Skeletal muscle satellite cell (primary cell): ENCODE measurements around the gene F7.
"Not testable (repeated sequence)": the region's sequence is repeated elsewhere in the genome, so short reads cannot be mapped to it uniquely, and the experiment has no call there.

Experiments
- H3K27me3 ChIP-seq: 2 replicates; pipeline ENCODE4 v1.7.0; 2013; ENCODE audit warnings: low read length; ENCODE audit not compliant: control insufficient read depth, insufficient read depth
- H3K36me3 ChIP-seq: 2 replicates; pipeline ENCODE4 v1.7.0; 2013; ENCODE audit warnings: mild to moderate bottlenecking, control low read depth, low read length; ENCODE audit not compliant: insufficient read depth
- H3K4me1 ChIP-seq: 2 replicates; pipeline ENCODE4 v1.7.0; 2013; ENCODE audit warnings: low read length; ENCODE audit not compliant: control insufficient read depth, insufficient read depth
- H3K4me2 ChIP-seq: 2 replicates; pipeline ENCODE4 v1.7.0; 2013; ENCODE audit warnings: mild to moderate bottlenecking, low read length
- H3K4me3 ChIP-seq: 2 replicates; pipeline ENCODE4 v1.7.0; 2013; ENCODE audit warnings: low read length
- H3K9ac ChIP-seq: 2 replicates; pipeline ENCODE4 v1.7.0; 2013; ENCODE audit warnings: mild to moderate bottlenecking, low read depth, low read length, moderate library complexity
- H3K9me3 ChIP-seq: replicated peaks from 2 replicates; pipeline ENCODE4 v1.7.0; 2013; ENCODE audit warnings: mild to moderate bottlenecking, control low read depth, low read length

Gene F7

DNA sequence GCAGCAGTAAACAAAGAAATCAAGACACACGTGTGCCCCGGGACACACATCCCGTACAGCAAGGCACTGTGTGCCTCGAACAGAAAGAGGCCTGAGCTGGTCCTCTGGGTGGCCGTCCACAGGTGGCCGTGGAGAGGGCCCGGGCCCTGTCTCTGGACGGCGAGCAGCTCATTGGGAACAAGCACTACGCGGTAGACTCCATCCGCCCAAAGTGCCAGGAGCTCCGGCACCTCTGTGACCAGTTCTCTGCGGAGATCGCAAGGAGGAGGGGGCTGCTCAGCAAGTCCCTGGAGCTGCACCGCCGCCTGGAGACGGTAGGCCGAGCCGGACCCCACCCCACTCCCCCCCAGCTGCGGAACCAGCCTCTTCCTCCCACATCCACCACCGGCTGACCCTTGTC is 30.7 kb upstream of the F7 start:
- Histone ChIP-seq H3K4me3 (no peak overlapping the region), H3K9me3 (no peaks in the 10 kb centered on the region), H3K4me2 (no peak overlapping the region), H3K27me3 (no peaks in the 10 kb centered on the region), H3K4me1 (peaks cover 11% of the 10 kb centered on the region), H3K36me3 (peaks cover 10% of the 10 kb centered on the region), H3K9ac (no peak overlapping the region)

DNA sequence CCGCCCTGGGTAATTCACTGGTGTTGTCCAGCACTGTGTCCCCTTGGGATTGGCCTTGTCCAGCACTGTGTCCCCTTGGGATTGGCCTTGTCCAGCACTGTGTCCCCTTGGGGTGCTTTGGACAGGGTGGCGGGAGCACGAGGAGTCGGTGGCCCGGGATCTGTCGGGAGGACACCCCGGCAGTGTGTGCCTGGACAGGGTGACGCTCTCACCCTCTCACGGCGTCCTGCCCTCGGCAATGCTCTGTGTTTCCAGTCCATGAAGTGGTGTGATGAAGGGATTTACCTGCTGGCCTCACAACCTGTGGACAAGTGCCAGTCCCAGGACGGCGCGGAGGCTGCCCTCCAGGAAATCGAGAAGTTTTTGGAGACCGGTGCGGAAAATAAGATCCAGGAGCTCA is 29.9 kb upstream of the F7 start:
- Histone ChIP-seq H3K36me3 (peaks cover 8% of the 10 kb centered on the region), H3K9ac (no peak overlapping the region), H3K4me1 (peaks cover 11% of the 10 kb centered on the region), H3K4me3 (no peak overlapping the region), H3K4me2 (no peak overlapping the region), H3K9me3 (no peaks in the 10 kb centered on the region), H3K27me3 (no peaks in the 10 kb centered on the region)

DNA sequence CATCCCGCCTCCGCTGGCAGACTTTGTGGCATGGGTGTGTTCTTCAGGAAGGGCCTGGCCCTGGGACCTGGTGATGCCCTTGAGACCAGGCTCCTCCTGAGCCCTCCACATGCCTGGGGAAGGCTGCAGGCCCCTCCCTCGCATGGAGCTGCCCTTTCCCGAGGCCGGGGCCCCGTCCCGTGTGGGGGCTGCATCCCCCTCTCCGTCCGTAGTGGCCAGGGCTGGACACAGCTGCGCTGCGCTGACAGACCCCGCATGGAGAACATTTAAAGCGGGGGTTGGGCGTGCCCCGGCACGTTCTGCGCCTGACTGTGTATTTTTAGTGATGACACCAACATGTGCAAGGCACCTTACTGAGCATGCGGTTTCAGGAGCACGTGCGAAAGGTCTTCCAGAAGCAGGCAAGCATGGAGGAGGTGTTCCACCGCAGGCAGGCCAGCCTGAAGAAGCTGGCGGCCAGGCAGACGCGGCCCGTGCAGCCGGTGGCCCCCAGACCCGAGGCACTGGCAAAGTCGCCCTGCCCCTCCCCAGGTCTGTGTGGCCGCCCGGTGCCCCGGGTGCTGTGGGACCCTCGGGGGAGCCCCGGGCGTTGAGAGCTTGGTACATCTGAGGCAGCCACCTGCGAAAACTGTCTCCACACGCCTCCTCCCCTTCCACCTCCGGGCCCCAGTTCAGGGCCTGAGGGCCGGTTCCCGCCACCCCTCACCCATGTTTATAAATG is 28.8 kb upstream of the F7 start:
- Histone ChIP-seq H3K4me3 (no peak overlapping the region), H3K27me3 (no peaks in the 10 kb centered on the region), H3K4me1 (peaks cover 11% of the 10 kb centered on the region), H3K9me3 (no peaks in the 10 kb centered on the region), H3K9ac (no peak overlapping the region), H3K36me3 (peaks cover 8% of the 10 kb centered on the region), H3K4me2 (no peak overlapping the region)

DNA sequence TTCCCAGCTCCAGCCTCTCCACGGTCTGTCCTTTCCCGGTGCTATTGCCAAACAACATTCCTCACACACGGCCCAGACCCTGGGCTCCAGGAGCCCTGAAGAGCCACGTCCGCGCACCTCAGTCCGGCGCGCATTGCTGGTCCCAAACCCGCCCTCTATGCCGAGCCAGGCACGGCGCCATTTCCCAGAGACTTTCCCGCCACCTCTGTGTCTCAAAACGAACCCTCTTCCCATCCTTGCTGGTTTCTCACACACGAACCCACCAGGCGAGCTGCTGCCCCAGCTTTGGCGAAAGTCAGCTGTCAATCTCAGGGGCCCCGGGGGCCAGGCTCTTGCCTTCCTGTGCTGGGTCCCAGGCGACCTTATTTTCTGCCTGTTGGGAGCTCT is 28.0 kb upstream of the F7 start:
- H3K4me1 ChIP-seq = peaks cover 11% of the 10 kb centered on the region
- H3K9me3 ChIP-seq = no peaks in the 10 kb centered on the region
- no peak overlapping the region for H3K9ac ChIP-seq
- H3K36me3 ChIP-seq = peaks cover 8% of the 10 kb centered on the region
- no peaks in the 10 kb centered on the region for H3K27me3 ChIP-seq
- no peak overlapping the region for H3K4me2 ChIP-seq
- no peak overlapping the region for H3K4me3 ChIP-seq

DNA sequence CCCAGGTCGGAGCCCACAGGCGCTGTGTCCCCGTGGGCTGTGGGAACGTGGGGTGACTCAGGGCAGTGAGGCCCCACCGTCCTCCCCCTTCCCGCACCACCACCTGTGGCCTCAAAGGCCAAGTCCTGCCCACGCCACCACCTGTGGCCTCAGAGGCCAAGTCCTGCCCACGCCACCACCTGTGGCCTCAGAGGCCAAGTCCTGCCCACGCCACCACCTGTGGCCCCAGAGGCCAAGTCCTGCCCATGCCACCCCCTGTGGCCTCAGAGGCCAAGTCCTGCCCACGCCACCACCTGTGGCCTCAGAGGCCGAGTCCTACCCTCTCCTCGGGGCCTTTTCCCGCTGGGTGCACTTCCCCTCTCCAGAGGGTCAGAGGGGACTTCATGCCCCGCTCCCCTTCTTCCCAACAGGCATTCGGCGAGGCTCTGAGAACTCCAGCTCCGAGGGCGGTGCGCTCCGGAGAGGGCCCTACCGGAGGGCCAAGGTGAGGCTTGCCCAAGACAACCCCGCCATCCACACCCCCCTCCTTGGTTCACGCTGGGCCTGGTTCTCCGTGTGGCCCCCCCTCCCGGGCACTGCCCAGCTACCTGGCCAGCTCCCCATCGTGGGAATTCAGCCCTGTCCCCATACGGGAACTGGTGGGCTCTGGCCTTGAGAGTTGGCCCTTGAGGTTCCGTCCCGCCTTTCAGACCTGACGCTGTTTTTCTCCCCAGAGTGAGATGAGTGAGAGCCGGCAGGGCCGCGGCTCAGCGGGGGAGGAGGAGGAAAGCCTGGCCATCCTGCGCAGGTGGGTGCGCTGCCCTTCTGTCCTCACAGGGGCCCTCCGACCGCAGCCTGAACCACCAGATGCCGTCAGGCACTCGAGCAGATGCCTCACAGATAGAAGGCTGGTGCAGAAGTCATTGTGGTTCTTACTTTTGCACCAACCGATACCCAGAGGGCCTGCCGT is 27.4 kb upstream of the F7 start:
- no peak overlapping the region for H3K9ac ChIP-seq

DNA sequence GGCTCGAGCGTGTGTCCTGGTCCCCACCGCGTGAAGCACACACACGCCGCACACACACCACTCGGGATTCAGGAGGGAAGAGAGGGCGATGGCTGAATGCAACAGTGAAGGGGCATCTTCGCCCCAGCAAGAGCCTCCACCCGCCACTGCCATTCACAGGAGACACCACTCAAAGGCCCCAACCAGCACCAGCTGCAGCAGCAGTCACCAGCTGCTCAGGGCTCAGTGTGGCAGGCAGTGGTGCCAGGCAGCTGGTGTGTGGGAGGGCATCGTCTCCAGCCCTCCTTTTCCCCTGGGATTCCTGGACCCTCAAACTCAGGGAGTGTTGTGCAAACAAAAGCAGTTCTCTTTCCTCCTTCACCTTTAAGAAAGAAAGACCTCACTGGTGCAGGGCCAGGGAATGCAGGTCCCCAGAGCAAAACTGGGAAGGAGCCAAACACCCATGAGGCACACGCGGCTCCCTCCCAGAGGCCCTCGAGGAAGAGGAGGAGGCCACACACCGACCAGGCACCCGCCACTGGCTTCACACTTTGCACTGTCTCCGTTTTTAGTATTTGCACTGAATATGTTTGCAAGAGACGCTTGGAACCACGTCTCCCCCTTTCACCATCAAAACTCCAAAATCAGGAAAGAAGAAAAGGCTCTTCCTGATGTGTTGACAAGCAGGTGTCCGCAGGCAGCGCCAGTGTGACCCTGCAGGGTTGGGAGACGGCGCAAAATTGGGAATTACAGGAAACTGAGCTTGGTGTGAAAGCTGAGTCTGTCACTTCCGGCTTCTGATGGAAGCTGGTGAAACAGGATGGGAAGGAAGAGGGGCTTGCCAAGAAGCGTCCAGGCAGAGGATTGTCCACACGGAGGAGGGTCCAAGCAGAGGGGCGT is 26.4 kb upstream of the F7 start:
- Histone ChIP-seq H3K36me3 (peaks cover 8% of the 10 kb centered on the region), H3K9me3 (no peaks in the 10 kb centered on the region), H3K9ac (no peak overlapping the region), H3K4me3 (no peak overlapping the region), H3K4me1 (peaks cover 14% of the 10 kb centered on the region), H3K4me2 (no peak overlapping the region), H3K27me3 (no peaks in the 10 kb centered on the region)

More for the DNA sequence above, 27.4 kb upstream of the F7 start:
- H3K36me3 ChIP-seq = peaks cover 8% of the 10 kb centered on the region
- peaks cover 11% of the 10 kb centered on the region for H3K4me1 ChIP-seq
- H3K9me3 ChIP-seq = no peaks in the 10 kb centered on the region
- no peak overlapping the region for H3K4me3 ChIP-seq
- H3K4me2 ChIP-seq = no peak overlapping the region
- no peaks in the 10 kb centered on the region for H3K27me3 ChIP-seq

DNA sequence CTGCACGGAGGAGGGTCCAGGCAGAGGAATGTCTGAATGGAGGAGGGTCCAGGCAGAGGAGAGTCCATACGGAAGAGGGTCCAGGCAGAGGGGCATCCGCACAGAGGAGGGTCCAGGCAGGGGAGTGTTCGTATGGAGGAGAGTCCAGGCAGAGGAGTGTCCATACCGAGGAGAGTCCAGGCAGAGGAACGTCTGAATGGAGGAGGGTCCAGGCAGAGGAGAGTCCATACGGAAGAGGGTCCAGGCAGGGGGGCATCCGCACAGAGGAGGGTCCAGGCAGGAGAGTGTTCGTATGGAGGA is 25.9 kb upstream of the F7 start:
- not testable (repeated sequence) for H3K9ac ChIP-seq, H3K9me3 ChIP-seq, H3K4me3 ChIP-seq, H3K27me3 ChIP-seq, H3K36me3 ChIP-seq, H3K4me2 ChIP-seq
- peaks cover 14% of the 10 kb centered on the region for H3K4me1 ChIP-seq

DNA sequence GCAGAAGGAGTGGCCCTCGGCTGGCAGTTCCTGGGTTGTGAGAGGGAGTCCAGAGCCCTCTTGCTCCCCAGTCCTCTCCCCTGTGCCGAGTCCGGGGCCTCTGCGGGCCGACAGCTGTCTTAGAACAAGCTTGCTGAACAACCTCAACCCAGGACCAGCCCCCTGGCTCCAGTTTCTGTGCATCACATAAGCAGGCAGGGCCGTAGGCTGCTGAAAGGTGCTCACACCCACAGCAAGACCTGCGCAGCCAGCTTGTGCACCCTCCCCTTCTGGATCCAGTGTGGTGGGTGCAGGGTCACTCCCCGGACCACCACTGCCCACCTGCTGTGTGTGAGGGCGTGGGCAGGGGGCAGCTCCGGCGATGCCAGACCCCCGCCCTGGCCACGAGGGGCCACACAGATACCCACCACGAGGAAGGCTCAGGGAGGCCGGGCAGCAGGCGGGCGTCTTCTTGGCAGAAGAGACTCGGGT is 25.2 kb upstream of the F7 start:
- H3K4me1 ChIP-seq = peaks cover 14% of the 10 kb centered on the region
- H3K9ac ChIP-seq = no peak overlapping the region
- no peak overlapping the region for H3K4me2 ChIP-seq
- H3K27me3 ChIP-seq = no peaks in the 10 kb centered on the region
- peaks cover 8% of the 10 kb centered on the region for H3K36me3 ChIP-seq
- H3K9me3 ChIP-seq = no peaks in the 10 kb centered on the region
- no peak overlapping the region for H3K4me3 ChIP-seq

DNA sequence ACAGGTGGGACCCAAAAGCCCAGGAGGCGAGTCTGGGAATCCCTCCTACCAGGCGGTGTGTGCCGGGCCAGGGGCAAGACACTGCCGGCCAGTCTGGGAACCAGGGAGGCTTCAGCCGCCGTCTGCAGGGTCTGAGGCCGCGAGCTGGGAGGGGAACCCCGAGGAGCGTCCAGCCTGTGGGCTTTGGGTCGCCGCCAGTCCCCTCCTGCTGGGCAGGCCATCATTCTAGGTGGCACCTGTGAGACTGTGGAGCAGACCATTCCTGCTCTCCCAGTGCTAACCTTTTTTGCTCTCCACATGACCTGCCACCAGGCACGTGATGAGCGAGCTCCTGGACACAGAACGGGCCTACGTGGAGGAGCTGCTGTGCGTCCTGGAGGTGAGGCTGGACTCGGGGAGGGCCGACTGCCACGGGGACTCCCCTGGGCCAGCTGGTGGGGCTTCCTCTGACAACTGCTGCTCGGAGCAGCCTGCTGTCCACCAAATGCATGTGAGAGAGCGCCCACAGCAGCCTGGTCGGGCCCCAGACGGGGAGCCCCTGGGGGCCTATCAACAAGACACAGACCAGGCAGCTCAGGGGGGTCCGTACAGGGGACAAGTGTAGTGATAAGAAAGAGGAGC is 24.6 kb upstream of the F7 start:
- Histone ChIP-seq H3K27me3 (no peaks in the 10 kb centered on the region), H3K36me3 (peaks cover 8% of the 10 kb centered on the region), H3K4me3 (no peak overlapping the region), H3K9ac (no peak overlapping the region), H3K9me3 (no peaks in the 10 kb centered on the region), H3K4me2 (no peak overlapping the region), H3K4me1 (peaks cover 14% of the 10 kb centered on the region)

DNA sequence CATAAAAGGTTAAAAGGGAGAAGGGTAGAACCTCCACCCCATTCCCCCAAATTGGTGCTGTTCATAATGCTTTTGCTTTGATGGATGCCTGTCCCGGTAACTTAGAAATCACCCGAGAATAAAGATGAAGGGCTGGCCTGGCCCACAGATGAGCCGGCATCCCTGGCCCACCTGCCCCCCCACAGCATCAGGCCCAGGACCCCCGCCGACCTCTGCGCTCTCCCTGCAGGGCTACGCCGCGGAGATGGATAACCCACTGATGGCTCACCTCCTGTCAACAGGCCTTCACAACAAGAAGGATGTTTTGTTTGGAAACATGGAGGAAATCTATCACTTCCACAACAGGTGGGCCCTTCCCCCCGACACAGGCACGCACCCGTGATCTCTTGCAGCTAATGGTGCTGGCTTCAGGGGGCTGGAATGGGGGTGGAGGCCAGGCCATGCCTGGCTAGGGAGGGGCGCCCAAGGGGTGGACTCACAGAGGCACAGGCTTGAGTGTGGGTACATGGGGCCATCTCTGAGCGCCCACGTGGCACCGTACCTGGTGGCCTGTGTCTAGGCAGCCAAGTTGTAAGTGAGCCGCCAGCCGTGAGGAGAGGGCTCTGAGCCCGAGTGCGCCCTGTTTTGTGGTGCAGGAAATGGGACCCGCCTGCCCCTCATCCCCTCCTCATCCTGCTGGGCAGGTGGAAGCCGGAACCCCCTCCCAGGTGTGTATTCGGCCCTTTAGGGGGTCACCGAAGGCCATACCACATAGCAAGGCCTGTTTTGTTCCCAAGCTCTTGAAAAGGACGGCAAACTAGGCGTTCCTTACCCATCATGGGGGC is 23.2 kb upstream of the F7 start:
- no peak overlapping the region for H3K4me2 ChIP-seq
- H3K9me3 ChIP-seq = no peaks in the 10 kb centered on the region
- H3K27me3 ChIP-seq = no peaks in the 10 kb centered on the region
- no peak overlapping the region for H3K9ac ChIP-seq
- no peaks in the 10 kb centered on the region for H3K36me3 ChIP-seq
- no peak overlapping the region for H3K4me3 ChIP-seq
- H3K4me1 ChIP-seq = peaks cover 14% of the 10 kb centered on the region
